ENCODE data around the gene SUSD4.

DNA sequence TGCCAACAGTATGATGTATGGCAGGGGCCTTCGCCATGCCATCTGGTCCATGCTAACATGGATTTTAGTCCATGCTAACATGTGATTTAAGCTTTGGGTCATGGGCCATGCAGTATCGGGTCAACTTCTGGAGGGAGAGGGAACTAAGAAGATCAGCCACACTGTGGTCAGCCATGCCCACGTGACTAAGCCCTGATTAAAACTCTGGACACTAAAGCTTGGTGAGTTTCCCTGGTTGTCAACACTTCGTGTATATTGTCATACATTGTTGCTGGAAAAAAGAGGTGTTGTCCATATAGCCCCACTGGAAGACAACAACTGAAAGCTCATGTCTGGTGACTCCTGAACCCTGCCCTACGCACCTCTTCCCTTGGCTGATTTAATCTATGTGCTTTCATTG is 90.5 kb downstream of the SUSD4 start:
- TF ChIP-seq NFIC (IDR thresholded peaks at IDR 0.05) (no peak), EP300 (IDR thresholded peaks at IDR 0.05; ENCODE audit: borderline replicate concordance) (no peak), TAF1 (IDR thresholded peaks at IDR 0.05; ENCODE audit: low read depth) (no peak), CEBPB (IDR thresholded peaks at IDR 0.05) (no peak)
- TF ChIP-seq, protein P1, sequence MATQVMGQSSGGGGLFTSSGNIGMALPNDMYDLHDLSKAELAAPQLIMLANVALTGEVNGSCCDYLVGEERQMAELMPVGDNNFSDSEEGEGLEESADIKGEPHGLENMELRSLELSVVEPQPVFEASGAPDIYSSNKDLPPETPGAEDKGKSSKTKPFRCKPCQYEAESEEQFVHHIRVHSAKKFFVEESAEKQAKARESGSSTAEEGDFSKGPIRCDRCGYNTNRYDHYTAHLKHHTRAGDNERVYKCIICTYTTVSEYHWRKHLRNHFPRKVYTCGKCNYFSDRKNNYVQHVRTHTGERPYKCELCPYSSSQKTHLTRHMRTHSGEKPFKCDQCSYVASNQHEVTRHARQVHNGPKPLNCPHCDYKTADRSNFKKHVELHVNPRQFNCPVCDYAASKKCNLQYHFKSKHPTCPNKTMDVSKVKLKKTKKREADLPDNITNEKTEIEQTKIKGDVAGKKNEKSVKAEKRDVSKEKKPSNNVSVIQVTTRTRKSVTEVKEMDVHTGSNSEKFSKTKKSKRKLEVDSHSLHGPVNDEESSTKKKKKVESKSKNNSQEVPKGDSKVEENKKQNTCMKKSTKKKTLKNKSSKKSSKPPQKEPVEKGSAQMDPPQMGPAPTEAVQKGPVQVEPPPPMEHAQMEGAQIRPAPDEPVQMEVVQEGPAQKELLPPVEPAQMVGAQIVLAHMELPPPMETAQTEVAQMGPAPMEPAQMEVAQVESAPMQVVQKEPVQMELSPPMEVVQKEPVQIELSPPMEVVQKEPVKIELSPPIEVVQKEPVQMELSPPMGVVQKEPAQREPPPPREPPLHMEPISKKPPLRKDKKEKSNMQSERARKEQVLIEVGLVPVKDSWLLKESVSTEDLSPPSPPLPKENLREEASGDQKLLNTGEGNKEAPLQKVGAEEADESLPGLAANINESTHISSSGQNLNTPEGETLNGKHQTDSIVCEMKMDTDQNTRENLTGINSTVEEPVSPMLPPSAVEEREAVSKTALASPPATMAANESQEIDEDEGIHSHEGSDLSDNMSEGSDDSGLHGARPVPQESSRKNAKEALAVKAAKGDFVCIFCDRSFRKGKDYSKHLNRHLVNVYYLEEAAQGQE (IDR thresholded peaks at IDR 0.05; ENCODE audit: low read depth), result no peak

All from Ishikawa (cell line).